ENCODE data around the gene TSPAN15.

The TSPAN15 gene

GRCh38 chr10:69417542-69417941 lies 33.7 kb upstream of the TSPAN15 start:
- no peak overlapping the region for H3K4me3 ChIP-seq (ENCODE audit: extremely low read depth, insufficient read depth, low read length, poor library complexity, severe bottlenecking)
- no peaks in the 10 kb centered on the region for H3K36me3 ChIP-seq (ENCODE audit: control insufficient read depth, insufficient read depth, low read length)
- H3K27ac ChIP-seq (ENCODE audit: low read depth, low read length, severe bottlenecking), result no peak overlapping the region
- H3K9me3 ChIP-seq (ENCODE audit: control insufficient read depth, low read length), result no peaks in the 10 kb centered on the region
- WGBS, 2 experiments (ENCODE audit: insufficient coverage in 2 of 2), result 86 to 87% methylated on average over 10 of the region's 11 CpGs
- H3K4me1 ChIP-seq (ENCODE audit: control insufficient read depth, insufficient read depth, low read length, poor library complexity, severe bottlenecking), result no peaks in the 10 kb centered on the region

- 75 to 77% methylated on average over 4 to 5 of the region's 8 CpGs for WGBS, 2 experiments (ENCODE audit: insufficient coverage in 2 of 2)
- Histone ChIP-seq H3K4me1 (ENCODE audit: control insufficient read depth, insufficient read depth, low read length, poor library complexity, severe bottlenecking) (no peaks in the 10 kb centered on the region), H3K27ac (ENCODE audit: low read depth, low read length, severe bottlenecking) (no peak overlapping the region), H3K4me3 (ENCODE audit: extremely low read depth, insufficient read depth, low read length, poor library complexity, severe bottlenecking) (no peak overlapping the region), H3K36me3 (ENCODE audit: control insufficient read depth, insufficient read depth, low read length) (no peaks in the 10 kb centered on the region), H3K9me3 (ENCODE audit: control insufficient read depth, low read length) (no peaks in the 10 kb centered on the region)
Measured at GRCh38 chr10:69418052-69418752, 33.1 kb upstream of the TSPAN15 start.

DNA sequence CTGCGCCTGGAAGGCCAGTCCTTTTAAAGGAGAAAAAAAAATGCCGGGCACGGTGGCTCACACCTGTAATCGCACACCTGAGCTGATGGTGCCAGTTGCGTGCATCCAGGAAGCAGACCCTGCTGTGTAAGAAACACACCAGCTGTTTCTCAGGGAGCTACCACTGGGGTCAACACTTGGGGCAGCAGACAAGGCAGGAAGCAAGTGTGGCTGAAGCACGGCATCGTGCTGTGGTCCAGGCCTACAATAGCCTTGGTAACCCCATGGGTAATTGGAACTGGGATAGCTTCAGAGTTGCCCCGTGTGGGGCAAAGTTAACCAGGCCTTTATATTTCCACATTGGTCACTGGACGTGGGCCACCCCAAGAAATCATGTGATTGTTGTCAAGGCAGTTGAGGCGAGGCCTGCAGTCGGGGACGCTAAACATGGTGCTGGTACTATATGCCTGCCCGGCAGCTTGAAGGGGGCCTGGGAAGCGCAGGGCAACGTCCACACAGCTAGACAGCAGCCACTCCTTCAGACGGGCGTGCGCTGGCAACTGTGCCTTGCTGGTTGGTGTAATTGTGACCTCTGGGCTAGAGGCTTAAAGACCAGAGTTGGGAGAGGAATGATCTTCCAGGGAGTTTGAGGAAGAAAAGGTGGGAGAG lies 32.0 kb upstream of the TSPAN15 start:
- no peak overlapping the region for H3K27ac ChIP-seq (ENCODE audit: low read depth, low read length, severe bottlenecking)
- no peaks in the 10 kb centered on the region for H3K36me3 ChIP-seq (ENCODE audit: control insufficient read depth, insufficient read depth, low read length)
- no peak overlapping the region for H3K4me3 ChIP-seq (ENCODE audit: extremely low read depth, insufficient read depth, low read length, poor library complexity, severe bottlenecking)
- no peaks in the 10 kb centered on the region for H3K9me3 ChIP-seq (ENCODE audit: control insufficient read depth, low read length)
- no peaks in the 10 kb centered on the region for H3K4me1 ChIP-seq (ENCODE audit: control insufficient read depth, insufficient read depth, low read length, poor library complexity, severe bottlenecking)
- 92 to 94% methylated on average over 17 to 18 of the region's 18 CpGs for WGBS, 2 experiments (ENCODE audit: insufficient coverage in 2 of 2)

DNA sequence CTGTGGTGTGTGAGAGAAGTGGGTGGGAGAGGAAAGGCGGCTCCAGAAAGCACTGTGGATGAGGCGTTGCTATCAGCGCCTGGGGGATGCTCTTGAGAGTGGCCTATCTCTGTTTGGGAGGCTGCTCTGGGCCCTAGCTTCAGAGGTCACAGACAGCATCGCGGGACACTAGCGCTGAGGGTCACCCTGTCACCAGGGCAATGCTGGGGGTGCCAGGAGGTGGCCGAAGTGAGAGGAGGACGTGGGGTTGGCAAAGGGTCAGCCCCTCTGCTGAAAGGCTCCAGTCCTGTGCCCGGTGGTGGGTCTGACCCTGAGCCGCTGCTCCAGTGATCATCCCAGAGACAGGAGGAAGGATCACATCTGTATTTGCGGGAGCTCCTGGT lies 31.5 kb upstream of the TSPAN15 start:
- Histone ChIP-seq H3K36me3 (ENCODE audit: control insufficient read depth, insufficient read depth, low read length) (no peaks in the 10 kb centered on the region), H3K4me1 (ENCODE audit: control insufficient read depth, insufficient read depth, low read length, poor library complexity, severe bottlenecking) (no peaks in the 10 kb centered on the region), H3K4me3 (ENCODE audit: extremely low read depth, insufficient read depth, low read length, poor library complexity, severe bottlenecking) (no peak overlapping the region), H3K9me3 (ENCODE audit: control insufficient read depth, low read length) (no peaks in the 10 kb centered on the region), H3K27ac (ENCODE audit: low read depth, low read length, severe bottlenecking) (no peak overlapping the region)
- WGBS, 2 experiments (ENCODE audit: insufficient coverage in 2 of 2), result 83 to 85% methylated on average over 6 to 10 of the region's 11 CpGs

DNA sequence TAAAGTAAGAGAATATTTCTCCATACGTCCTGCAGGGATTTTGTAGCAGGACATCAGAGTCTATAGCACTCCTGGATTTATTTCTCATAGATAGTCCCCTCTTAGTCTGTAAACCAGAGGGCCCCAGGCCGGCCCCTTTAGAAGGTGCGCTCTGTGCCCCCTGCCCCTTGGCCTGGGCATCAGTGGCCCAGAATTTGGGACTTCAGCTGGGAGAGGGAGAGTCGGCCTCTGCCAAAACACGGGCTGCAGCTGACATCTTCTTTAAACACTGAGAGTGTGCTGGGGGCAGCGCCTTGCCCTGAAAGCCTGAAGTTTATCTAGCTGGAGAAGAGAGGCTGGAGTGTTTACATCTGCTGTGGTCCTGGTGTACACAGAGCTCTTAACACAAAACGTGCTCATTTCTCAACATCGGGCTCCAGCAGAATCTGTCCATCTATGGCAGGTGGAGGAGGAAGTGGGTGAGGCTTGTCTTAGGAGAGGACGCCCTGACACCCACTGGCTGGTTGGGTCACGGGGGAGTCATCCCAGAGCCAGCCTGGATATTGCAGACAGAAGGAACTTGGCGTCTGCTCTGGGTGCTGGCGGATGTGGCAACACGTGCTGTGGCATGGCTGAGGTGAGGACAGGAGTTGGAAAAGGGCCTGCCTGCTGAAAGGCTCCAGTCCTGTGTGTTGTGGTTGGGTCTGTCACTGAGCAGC lies 29.5 kb upstream of the TSPAN15 start:
- H3K9me3 ChIP-seq (ENCODE audit: control insufficient read depth, low read length), result no peaks in the 10 kb centered on the region
- H3K4me1 ChIP-seq (ENCODE audit: control insufficient read depth, insufficient read depth, low read length, poor library complexity, severe bottlenecking), result no peaks in the 10 kb centered on the region
- no peaks in the 10 kb centered on the region for H3K36me3 ChIP-seq (ENCODE audit: control insufficient read depth, insufficient read depth, low read length)
- 92 to 96% methylated on average over 7 to 12 of the region's 13 CpGs for WGBS, 2 experiments (ENCODE audit: insufficient coverage in 2 of 2)
- no peak overlapping the region for H3K27ac ChIP-seq (ENCODE audit: low read depth, low read length, severe bottlenecking)
- no peak overlapping the region for H3K4me3 ChIP-seq (ENCODE audit: extremely low read depth, insufficient read depth, low read length, poor library complexity, severe bottlenecking)

DNA sequence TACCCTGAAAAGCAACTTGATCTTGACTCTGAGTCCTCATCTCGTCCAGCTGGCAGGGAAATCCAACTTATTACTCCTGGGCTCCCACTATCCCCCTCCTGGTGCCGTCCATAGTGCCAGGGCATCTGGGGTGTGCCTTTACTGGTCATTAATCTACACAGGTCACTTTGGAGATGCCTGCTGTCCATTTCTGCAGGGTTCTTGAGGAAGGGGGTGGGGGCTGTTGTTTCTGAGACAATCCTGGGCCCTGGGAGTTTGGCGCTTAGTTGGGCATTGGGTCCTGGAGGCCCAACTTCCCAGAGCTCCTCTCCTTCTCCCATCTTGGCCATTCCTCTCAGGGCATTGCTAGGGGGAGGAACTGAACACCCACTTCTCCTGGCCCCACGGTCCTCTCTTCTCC lies 28.6 kb upstream of the TSPAN15 start:
- H3K4me1 ChIP-seq (ENCODE audit: control insufficient read depth, insufficient read depth, low read length, poor library complexity, severe bottlenecking), result no peaks in the 10 kb centered on the region
- no peak overlapping the region for H3K4me3 ChIP-seq (ENCODE audit: extremely low read depth, insufficient read depth, low read length, poor library complexity, severe bottlenecking)
- 88% methylated on average over 2 of the region's 4 CpGs; no CpG with 5 or more reads in 1 of the 2 experiments for WGBS, 2 experiments (ENCODE audit: insufficient coverage in 2 of 2)
- no peaks in the 10 kb centered on the region for H3K36me3 ChIP-seq (ENCODE audit: control insufficient read depth, insufficient read depth, low read length)
- H3K27ac ChIP-seq (ENCODE audit: low read depth, low read length, severe bottlenecking), result no peak overlapping the region
- no peaks in the 10 kb centered on the region for H3K9me3 ChIP-seq (ENCODE audit: control insufficient read depth, low read length)

GRCh38 chr10:69425041-69425440 lies 26.2 kb upstream of the TSPAN15 start:
- H3K36me3 ChIP-seq (ENCODE audit: control insufficient read depth, insufficient read depth, low read length), result no peaks in the 10 kb centered on the region
- H3K27ac ChIP-seq (ENCODE audit: low read depth, low read length, severe bottlenecking), result no peak overlapping the region
- H3K9me3 ChIP-seq (ENCODE audit: control insufficient read depth, low read length), result no peaks in the 10 kb centered on the region
- no peaks in the 10 kb centered on the region for H3K4me1 ChIP-seq (ENCODE audit: control insufficient read depth, insufficient read depth, low read length, poor library complexity, severe bottlenecking)
- WGBS, 2 experiments (ENCODE audit: insufficient coverage in 2 of 2), result no CpG with 5 or more reads among the region's 2 CpGs
- H3K4me3 ChIP-seq (ENCODE audit: extremely low read depth, insufficient read depth, low read length, poor library complexity, severe bottlenecking), result no peak overlapping the region

GRCh38 chr10:69425511-69426298 lies 25.6 kb upstream of the TSPAN15 start:
- H3K4me1 ChIP-seq (ENCODE audit: control insufficient read depth, insufficient read depth, low read length, poor library complexity, severe bottlenecking), result no peaks in the 10 kb centered on the region
- H3K27ac ChIP-seq (ENCODE audit: low read depth, low read length, severe bottlenecking), result no peak overlapping the region
- WGBS, 2 experiments (ENCODE audit: insufficient coverage in 2 of 2), result 63 to 75% methylated on average over 4 of the region's 5 CpGs
- no peaks in the 10 kb centered on the region for H3K9me3 ChIP-seq (ENCODE audit: control insufficient read depth, low read length)
- no peak overlapping the region for H3K4me3 ChIP-seq (ENCODE audit: extremely low read depth, insufficient read depth, low read length, poor library complexity, severe bottlenecking)
- no peaks in the 10 kb centered on the region for H3K36me3 ChIP-seq (ENCODE audit: control insufficient read depth, insufficient read depth, low read length)

DNA sequence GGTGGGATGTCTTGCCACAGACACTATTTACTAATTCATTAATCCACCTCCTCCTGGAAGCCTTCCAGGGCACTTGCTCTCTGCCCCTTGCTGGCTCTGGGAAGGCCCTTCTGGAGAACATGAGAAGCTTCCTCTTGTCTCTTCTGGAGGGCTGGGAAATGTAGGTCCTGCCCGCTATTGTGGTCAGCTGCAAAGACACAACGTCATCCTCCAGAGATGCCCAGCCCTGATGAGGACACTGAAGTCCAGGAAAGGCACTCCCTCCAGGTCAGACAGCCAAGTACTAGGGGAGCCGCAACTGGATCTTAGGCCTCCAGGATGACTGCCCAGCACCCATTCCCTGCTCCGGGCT lies 24.9 kb upstream of the TSPAN15 start:
- Histone ChIP-seq H3K9me3 (ENCODE audit: control insufficient read depth, low read length) (no peaks in the 10 kb centered on the region), H3K27ac (ENCODE audit: low read depth, low read length, severe bottlenecking) (no peak overlapping the region), H3K4me3 (ENCODE audit: extremely low read depth, insufficient read depth, low read length, poor library complexity, severe bottlenecking) (no peak overlapping the region), H3K4me1 (ENCODE audit: control insufficient read depth, insufficient read depth, low read length, poor library complexity, severe bottlenecking) (no peaks in the 10 kb centered on the region), H3K36me3 (ENCODE audit: control insufficient read depth, insufficient read depth, low read length) (no peaks in the 10 kb centered on the region)
- WGBS, 2 experiments (ENCODE audit: insufficient coverage in 2 of 2), result 98 to 100% methylated on average over 3 to 4 of the region's 4 CpGs

- WGBS, 2 experiments (ENCODE audit: insufficient coverage in 2 of 2), result 84 to 86% methylated on average over 3 to 6 of the region's 8 CpGs
- Histone ChIP-seq H3K4me3 (ENCODE audit: extremely low read depth, insufficient read depth, low read length, poor library complexity, severe bottlenecking) (no peak overlapping the region), H3K9me3 (ENCODE audit: control insufficient read depth, low read length) (no peaks in the 10 kb centered on the region), H3K27ac (ENCODE audit: low read depth, low read length, severe bottlenecking) (no peak overlapping the region), H3K36me3 (ENCODE audit: control insufficient read depth, insufficient read depth, low read length) (no peaks in the 10 kb centered on the region), H3K4me1 (ENCODE audit: control insufficient read depth, insufficient read depth, low read length, poor library complexity, severe bottlenecking) (no peaks in the 10 kb centered on the region)
Measured at GRCh38 chr10:69428165-69428564, 23.1 kb upstream of the TSPAN15 start.

All from mesodermal cell (in vitro differentiated cells).